IMR-90 (cell line): ENCODE data around the gene LEMD1.

Experiments used
- BHLHE40 ChIP-seq: fragments of 150-350 bp; IDR thresholded peaks from 2 replicates; pipeline ENCODE4 v1.6.1; 2016; ENCODE audit warnings: mild to moderate bottlenecking, low read depth, low read length
- CEBPB ChIP-seq: IDR thresholded peaks from 2 replicates; pipeline ENCODE4 v1.6.1; 2012; ENCODE audit warnings: low read depth, low read length, improper control_type of control experiment
- CTCF ChIP-seq: conservative IDR thresholded peaks from 2 replicates; pipeline ENCODE4 v1.5.1; 2012; ENCODE audit warnings: mild to moderate bottlenecking, low read depth, low read length, improper control_type of control experiment
- MAFK ChIP-seq: IDR thresholded peaks from 2 replicates; pipeline ENCODE4 v1.6.1; 2012; ENCODE audit warnings: low read depth, low read length, improper control_type of control experiment
- MXI1 ChIP-seq: IDR thresholded peaks from 2 replicates; pipeline ENCODE4 v1.6.1; 2012; ENCODE audit warnings: low read depth, mild to moderate bottlenecking, low read length, moderate library complexity, borderline replicate concordance
- POLR2A ChIP-seq: IDR thresholded peaks from 2 replicates; pipeline ENCODE4 v1.6.1; 2012; ENCODE audit warnings: mild to moderate bottlenecking, low read depth, low read length
- RAD21 ChIP-seq: IDR thresholded peaks from 2 replicates; pipeline ENCODE4 v1.6.1; 2012; ENCODE audit warnings: low read length, improper control_type of control experiment
- RCOR1 ChIP-seq: IDR thresholded peaks from 2 replicates; pipeline ENCODE4 v1.6.1; 2012; ENCODE audit warnings: mild to moderate bottlenecking, low read length, improper control_type of control experiment; ENCODE audit not compliant: insufficient replicate concordance
- RFX5 ChIP-seq: IDR thresholded peaks from 2 replicates; pipeline ENCODE4 v1.8.0; 2012; ENCODE audit warnings: low read depth, mild to moderate bottlenecking, low read length, moderate library complexity
- SMC3 ChIP-seq: fragments of 150-350 bp; IDR thresholded peaks from 2 replicates; pipeline ENCODE4 v1.6.1; 2016; ENCODE audit warnings: low read depth, mild to moderate bottlenecking, antibody characterized with exemption, low read length, moderate library complexity
- USF2 ChIP-seq: fragments of 150-350 bp; IDR thresholded peaks from 2 replicates; pipeline ENCODE4 v1.6.1; 2017; ENCODE audit warnings: mild to moderate bottlenecking, antibody characterized with exemption, low read length, low read depth

GRCh38 chr1:205416322-205416721 is 5.5 kb downstream of the LEMD1 start:
- TF ChIP-seq CTCF: no peak
- TF ChIP-seq RAD21: no peak
- TF ChIP-seq BHLHE40: no peak
- TF ChIP-seq POLR2A: no peak
- no peak for TF ChIP-seq SMC3
- no peak for TF ChIP-seq USF2
- TF ChIP-seq MAFK: no peak
- no peak for TF ChIP-seq RCOR1
- no peak for TF ChIP-seq CEBPB
- TF ChIP-seq MXI1: no peak
- no peak for TF ChIP-seq RFX5
